GM19467 (cell line): ENCODE measurements around the gene PTPN4.
"Not testable (repeated sequence)": the region's sequence is repeated elsewhere in the genome, so short reads cannot be mapped to it uniquely, and the experiment has no call there.

Experiments
- ATAC-seq: cut with Tn5 transposase; IDR thresholded peaks from one replicate; pipeline ENCODE4 v1.9.1; 2021; ENCODE audit warnings: mild to moderate bottlenecking, moderate library complexity; ENCODE audit not compliant: unreplicated experiment

The PTPN4 gene

DNA sequence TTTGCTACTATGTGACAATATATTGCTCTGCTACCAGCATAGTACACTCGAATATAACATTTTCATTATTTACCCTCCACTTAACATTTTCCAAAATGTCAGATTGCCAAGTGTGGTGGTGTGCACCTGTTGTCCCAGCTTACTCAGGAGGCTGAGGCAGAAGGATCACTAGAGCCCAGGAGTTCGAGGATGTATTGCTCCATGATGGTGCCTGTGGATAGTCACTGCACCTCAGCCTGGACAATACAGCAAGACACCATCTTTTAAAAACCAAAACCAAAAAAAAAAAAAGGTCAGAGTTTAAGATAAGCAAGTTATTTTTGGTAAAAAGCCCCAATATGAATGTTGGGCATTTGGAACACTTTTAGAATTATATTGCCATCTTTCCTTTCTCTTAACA, 178.0 kb downstream of the PTPN4 start:
- ATAC-seq = no peak

DNA sequence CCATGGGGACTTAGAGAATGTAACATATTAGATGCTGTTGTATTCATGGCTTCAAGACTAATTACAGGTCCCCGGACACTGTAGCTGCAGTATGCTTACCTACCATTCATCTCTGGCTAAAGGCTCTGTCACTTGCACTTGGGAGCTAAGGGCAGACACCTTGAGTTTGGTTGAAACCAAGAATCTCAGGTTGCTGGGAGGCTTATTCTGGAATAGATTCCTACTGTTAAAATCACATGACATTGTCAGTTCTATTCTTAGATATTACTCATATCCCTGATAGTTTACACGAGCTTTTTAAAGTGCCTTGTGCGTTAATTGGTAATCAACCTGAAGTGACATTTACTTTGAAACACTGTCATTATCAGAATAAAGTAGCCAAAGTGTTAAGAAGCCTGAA, 180.2 kb downstream of the PTPN4 start:
- ATAC-seq = no peak

DNA sequence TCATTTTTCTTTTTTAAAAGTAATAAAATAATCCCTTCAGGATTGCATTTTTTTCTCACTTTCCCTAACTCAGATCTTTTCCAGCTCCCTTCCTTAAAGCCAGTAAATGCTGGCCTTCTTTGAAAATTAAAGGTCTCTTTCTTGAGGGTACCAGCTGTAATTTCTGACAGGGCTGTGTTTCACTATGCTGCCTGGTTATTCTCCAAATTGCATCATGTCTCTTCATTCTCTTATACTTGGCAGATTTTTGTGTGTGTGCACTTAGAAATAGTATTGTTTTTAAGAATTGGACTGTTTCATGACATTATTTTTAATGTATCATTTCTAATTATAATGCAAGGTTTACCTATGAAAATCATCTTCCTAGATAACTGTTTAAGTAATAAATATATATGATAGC, 181.1 kb downstream of the PTPN4 start:
- ATAC-seq = no peak

DNA sequence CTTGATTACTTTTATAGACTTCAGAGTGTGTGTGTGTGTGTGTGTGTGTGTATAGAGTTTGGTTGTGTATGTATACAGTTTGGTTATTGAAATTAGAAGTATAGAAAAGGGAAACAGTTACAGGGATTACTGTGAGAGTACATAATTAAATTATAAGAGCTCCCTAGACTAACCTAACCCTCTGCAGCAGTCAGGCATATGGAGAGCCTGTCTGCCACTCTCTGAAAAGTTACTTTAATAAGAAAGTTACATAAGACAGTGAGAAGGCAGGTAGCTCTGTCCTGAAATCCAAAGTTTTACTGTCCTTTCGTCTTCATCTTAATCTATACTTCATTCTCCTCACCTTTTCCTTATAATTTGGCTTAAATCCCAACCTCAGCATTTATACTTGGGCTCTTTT, 181.7 kb downstream of the PTPN4 start:
- ATAC-seq = no peak

DNA sequence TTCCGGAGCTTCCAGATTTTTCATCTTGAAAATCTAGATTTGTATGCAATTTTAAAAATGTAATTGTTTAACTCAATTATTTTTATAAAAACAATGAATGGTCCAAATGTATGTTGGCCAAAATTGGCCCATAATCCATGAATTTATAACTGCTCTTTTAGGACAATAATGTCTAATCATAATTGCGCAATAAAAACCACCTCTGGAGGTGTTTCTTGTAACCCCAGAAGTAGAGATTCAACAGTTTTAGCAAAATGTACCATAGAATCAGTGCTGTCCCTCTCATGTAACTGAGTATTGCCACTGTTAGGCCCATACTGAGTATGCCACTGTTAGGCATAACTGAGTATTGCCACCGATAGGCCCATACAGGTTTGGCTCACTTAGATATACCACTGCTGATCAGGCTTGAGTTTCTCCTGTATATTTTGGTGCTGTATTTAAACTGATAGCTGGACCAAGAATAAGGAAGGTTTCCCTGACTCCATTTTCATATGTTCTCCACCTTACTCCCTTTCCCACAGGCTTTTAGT, 182.3 kb downstream of the PTPN4 start:
- no peak for ATAC-seq

DNA sequence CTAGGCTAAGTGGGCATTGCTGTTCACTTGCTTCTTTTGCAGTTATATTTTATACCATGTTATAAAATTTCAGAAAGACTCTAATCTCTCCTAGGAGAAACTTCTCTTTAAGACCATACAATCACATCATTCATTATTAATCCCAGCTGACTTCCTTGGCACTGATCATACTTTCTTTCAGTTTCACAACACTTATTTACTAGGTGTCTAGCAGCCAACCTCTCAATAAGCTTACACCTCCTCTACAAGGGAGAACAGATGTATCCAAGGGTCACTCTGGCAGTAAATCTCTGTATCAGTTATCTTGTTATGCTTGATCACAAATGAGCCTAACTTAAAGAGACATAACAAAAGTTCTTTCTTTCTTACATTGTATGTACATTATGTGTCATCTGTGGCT, 183.3 kb downstream of the PTPN4 start:
- ATAC-seq = no peak

DNA sequence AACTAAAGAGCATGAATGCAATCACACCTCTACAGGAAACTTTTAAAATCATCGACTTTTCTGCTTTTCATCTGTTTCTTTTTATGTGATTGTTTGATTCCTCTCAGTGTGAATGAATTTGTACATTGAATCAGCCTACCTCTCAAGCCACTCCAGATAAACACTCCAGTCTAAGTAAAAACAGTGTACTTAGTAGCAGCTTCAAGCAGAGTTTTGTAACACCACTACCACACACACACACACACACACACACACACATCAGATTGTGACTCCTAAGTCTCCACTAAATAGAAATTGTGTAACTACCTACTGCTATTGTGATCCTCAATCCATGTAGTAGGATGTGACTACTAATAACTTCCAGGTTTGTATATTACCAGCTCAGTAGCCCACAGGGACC, 187.8 kb downstream of the PTPN4 start:
- no peak for ATAC-seq

DNA sequence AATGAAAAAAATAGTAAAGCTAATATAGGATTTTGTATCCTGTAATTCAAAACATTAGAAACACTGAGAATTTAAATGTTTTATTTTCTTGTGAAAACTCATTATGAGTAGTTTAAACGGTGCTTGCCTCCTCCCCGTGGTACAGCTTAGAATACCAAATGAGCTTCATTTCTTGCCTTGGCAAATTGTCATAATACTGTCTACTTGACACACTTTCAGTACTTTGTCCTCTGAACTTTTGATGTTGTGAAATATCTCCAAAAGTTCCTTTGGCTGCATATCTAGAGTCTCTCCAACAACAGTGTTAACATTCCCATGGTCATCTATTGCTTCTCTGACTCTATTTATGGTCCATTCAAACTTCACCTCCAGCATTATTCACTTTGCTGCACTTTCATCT, 191.2 kb downstream of the PTPN4 start:
- no peak for ATAC-seq

DNA sequence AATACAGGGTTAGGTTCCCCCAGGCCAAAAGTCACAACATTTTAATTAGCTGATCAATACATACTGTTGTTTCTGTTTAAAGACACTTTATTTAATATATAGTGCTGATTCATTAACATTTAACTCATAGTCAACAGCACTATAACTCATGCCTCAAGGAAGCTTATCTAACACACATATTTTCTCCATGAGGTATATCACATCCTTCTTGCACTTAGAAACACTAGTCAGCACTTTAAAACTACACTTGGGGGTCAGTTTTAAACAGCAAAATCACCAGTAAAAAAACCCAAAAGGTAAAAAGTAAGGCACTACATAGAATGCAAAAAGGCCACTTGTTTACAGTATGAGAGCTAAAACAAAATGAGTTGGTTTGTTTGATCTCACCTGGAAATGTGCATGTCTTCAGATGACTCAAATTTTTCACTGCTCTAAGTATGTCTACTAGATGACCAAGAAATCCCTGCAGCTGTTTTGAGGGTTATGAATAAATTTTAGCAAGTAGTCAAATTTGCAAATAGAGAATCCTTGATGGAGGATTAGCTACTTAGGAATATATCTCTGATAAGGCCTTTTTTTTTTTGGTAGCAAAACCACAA, 199.0 kb downstream of the PTPN4 start:
- ATAC-seq = no peak

DNA sequence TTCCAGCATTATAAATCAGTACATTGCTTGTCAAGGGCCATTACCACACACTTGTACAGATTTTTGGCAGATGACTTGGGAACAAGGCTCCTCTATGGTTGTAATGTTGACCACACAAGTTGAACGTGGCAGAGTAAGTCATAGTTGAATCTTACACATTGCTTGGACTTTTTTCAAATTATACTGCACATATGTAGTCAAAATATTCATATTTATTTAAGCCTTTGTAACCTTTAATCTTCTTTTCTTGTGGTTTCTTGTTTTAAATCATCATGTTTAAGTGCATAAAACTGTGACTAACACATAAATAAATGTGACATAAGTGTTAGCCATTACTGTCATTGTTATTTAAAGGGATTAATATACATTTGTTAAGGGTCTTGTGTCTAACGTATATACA, 201.1 kb downstream of the PTPN4 start:
- ATAC-seq = no peak

DNA sequence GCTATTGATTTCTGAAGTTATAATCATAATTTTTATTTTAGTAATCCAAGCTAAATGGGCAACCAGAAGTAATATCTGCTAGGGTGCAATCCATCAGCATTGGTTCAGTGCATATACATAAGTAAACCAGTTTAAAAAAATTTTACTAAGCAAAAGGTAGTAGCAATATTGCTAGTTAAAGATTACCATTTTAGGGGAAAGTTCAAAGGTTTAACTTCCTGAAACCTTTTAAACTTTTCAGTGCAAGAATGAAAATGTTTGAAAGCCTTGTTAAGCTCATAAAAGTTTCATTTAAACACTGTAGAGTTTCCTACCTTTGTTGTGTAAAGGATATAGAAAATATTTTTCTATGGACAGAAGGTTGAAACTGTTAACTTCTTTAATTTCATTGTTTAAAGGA, 222.2 kb downstream of the PTPN4 start:
- no peak for ATAC-seq

DNA sequence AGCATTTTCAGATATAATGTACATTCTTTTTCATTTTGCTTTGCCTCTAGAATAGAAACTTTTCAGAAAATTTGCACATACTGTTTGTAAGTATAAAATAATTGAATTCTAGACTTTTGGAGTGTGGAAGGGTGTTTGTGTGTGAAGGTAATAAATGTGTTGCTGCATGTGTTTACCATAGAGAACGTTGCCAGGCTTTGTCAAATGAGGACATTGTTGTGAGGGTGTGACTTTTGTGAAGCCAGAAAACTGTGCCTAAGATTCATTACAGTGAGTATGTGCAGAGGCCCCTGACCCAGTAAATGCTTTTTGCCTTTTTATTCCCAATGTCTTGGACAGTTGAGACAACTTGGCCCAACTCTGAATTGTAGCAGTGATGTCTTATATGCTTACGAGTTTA, 222.8 kb downstream of the PTPN4 start:
- no peak for ATAC-seq

DNA sequence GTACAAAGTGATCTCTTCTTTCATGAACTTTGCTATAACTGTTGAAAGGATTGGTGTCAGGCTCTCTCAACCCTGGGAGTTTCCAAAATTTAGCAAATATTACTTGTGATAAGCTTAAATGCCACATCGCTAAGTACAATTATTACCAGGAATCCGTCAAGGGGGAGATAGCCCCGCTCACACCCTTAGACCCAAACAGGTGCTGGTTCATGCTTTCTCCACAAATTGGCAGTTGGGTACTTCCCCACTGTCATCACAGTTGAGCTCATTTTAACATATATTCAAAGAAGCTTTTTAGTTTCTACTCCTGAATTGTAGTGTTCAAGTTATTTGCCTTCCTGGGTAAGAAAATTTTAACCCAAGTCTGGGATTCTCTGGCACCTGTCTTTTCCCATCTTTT, 223.4 kb downstream of the PTPN4 start:
- ATAC-seq = no peak

DNA sequence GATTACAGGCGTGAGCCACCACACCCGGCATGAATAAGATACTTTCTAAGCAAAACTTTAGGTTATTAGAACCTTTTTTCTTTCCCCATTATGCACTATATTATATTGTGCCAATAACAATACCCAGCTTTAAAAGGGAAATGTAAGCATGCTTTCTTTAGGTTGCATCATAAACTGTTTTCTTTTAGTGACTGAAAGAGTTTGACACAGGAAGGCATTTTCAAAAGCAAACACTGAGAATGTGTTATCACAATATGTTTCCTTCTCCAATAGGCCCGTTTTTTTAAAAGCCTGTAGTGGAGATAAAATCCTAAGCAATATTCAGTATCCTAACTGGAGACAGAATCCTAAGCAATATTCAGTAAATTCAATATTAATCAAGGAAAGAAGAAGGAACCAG, 236.4 kb downstream of the PTPN4 start:
- ATAC-seq = no peak

DNA sequence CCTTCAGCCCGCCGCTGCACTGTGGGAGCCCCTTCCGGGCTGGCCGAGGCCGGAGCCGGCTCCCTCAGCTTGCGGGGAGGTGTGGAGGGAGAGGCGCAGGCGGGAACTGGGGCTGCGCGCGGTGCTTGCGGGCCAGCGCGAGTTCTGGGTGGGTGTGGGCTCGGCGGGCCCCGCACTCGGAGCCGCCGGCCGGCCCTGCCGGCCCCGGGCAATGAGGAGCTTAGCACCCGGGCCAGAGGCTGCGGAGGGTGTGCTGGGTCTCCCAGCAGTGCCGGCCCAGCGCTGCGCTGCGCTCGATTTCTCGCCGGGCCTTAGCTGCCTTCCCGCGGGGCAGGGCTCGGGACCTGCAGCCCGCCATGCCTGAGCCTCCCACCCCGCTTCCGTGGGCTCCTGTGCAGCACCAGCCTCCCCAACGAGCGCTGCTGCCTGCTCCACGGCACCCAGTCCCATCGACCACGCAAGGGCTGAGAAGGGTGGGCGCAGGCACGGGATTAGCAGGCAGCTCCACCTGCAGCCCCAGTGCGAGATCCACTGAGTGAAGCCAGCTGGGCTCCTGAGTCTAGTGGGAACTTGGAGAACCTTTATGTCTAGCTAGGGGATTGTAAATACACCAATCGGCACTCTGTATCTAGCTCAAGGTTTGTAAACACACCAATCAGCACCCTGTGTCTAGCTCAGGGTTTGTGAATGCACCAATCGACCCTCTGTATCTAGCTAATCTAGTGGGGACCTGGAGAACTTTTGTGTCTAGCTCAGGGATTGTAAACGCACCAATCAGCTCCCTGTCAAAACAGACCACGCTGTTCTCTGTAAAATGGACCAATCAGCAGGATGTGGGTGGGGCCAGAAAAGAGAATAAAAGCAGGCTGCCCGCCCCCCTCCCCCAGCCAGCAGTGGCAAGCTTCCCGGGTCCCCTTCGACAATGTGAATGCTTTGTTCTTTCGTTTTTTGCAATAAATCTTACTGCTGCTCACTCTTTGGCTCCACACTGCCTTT, 237.5 kb downstream of the PTPN4 start:
- ATAC-seq = not testable (repeated sequence)

DNA sequence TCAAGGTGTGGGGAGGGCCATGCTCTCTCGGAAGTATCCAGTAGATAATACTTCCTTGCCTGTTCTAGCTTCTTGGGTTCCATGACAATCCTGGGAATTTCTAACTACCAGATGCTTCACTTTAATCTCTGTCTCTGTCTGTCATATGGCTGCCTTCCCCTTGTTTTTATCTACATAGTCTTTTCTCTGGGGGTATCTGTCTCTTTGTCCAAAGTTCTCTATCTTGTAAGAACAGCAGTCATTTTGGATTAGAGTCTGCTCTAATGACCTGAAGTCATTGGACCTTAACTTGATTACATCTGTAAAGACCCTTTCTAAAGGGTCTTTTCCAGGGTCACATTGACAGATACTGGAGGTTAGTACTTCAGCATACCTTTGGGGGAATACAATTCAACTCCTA, 241.7 kb downstream of the PTPN4 start:
- no peak for ATAC-seq

DNA sequence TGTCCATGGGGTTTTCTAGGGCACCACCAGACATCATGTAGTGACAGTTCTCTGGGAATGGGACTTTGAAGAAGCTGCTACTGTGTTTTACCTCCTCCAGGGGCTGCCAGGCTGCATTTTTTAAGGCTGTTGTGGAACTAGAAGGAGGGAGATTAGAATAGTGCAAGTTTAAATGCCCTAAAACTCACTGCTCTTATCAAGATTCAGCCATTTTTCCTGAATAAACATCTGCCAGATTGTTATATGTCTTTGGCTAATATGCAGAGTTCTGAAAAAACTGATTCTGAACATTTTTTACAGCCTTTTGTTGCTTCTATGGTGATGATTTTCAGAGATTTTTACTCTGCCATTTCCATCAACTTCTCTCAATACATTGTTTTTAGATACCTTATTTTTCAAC, 244.5 kb downstream of the PTPN4 start:
- ATAC-seq = no peak

DNA sequence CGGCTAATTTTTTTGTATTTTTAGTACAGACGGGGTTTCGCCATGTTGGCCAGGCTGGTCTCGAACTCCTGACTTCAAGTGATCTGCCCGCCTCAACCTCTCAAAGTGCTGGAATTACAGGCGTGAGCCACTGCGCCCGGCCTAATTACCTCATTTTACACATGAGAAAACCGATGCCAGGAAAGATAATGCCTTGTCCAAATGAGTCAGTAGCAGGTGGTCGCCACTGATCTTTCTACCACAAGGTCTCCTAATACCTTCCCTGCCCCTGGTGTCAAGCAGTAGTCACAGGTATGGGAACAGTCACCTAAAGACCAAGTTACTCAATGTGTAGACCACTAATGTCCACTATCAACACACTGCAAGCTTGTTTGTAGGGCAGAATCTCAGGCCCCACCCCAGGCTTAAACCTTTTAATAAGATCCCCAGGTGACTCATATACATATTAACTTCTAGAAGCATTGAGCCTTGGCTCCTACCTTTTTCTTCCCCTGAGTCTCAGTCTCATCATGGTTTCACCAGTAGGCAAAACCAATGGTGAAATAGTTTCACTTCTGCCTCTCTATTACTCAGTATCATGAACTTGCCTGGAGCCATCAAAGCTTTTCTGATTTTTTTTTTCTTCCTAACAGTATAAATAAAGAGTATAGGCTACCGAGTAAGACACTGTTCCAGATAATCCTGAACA, 246.3 kb downstream of the PTPN4 start:
- peak; percentile 96 for ATAC-seq

DNA sequence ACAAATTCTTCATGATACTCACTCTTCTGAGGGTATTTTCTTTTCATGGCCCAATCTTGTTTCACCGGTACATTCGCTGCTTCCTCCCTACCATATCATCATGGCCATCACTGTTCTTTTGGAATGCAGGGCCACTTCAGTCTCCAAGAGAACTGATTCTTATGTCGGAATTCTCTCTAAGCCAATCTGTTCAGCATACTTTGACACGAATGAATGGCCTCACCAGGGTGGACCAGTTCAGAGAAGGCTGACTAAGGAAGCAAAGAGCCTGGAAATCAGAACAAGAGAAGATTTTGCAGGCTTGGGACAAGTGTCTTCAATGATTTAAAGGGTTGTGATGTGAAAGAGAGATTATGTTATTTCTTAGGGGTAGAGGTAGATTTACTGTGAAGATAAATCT, 248.1 kb downstream of the PTPN4 start:
- no peak for ATAC-seq

DNA sequence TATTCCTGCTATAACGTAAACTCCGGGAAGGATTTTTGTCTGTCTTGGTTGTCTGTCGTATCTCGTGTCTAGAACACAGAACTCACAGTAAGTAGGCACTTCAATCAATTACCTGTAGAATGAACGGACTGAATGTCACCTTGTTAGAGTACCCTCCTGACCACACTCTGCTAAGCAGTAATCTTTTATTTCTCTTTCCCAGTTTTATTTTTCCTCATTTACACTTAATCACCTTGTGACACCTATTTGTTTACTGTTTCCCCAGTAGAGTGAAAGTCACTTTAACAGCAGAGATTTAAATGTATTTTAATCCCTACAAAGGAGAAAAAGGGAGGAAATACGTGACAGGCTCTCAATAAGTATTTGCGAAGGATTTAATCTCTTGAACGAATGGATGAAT, 252.6 kb downstream of the PTPN4 start:
- ATAC-seq = no peak

DNA sequence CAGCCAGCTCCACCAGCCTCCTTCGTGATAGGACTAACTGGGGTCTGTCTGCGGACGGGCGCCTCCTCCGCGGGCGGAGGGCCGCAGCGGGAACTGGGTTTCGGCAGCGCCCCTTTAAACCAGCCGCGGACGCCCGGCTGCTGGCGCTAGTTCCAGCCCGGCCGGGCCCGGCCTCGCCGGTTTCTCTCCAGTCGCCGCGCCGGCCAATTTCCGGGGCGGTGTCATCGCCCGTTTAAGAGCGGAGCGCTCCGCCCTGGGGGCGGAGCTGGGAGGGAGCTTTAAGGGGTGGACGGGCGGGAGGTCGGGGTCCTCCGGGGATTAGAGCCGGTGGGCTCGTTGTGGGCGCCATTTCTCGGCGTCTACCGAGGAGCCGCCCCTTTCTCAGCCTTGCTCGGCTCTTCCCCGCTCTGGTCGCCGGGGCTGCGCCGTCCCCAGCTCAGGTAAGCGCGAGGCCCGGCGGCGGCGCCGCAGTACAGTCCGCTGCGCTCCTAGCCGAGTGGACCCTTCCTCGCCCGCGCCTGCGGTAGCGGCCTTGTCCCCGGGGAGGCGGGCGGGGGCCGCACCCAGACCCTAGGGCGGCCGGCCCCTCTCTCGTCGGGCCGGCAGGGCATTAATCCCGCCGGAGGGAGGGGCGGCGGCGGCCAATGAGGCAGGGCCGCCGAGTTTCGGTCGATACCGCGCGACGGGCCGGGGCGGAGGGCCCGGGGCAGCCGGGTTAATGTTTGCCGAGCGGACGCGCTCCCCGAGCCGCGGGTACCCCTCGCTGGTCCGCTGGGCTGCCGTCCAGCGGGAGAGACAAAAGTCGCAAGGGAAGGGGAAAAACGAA, 253.3 kb downstream of the PTPN4 start, which contains the start of gene EPB41L5:
Gene EPB41L5, plus strand, starts transcription at position 307 of the 826 bp plus-strand sequence. CDS start 6,008 bp downstream, outside the sequence.
- peak; percentile 91 for ATAC-seq
